ENCODE results near the gene CREG2.

CREG2 gene

GRCh38 chr2:101426822-101427221 is 39.5 kb upstream of the CREG2 start:
- Histone ChIP-seq H3K4me3 (ENCODE audit: low read depth, low read length) (no peak overlapping the region), H3K27me3 (replicated peaks) (no peaks in the 10 kb centered on the region), H3K36me3 (replicated peaks) (no peaks in the 10 kb centered on the region), H3K27ac (no peak overlapping the region)
- no peak for TF ChIP-seq CTCF (IDR thresholded peaks at IDR 0.05; ENCODE audit: low read depth, low read length, missing control alignments)
- in situ Hi-C loops (cut with HindIII; ENCODE audit: low pct_ligation_motif_present, low sequenced_read_pairs), result loop anchor here (25.0 kb wide), 1 partner anchor 410 kb away; no protein-coding TSS in a partner anchor
- DNase-seq, result no peak

- in situ Hi-C loops (cut with HindIII; ENCODE audit: low pct_ligation_motif_present, low sequenced_read_pairs), result no loop called here
- Histone ChIP-seq H3K27me3 (replicated peaks) (no peaks in the 10 kb centered on the region), H3K4me3 (ENCODE audit: low read depth, low read length) (no peak overlapping the region), H3K36me3 (replicated peaks) (no peaks in the 10 kb centered on the region), H3K27ac (no peak overlapping the region)
- no peak for TF ChIP-seq CTCF (IDR thresholded peaks at IDR 0.05; ENCODE audit: low read depth, low read length, missing control alignments)
- no peak for DNase-seq
Observed at GRCh38 chr2:101420623-101421022, 33.3 kb upstream of the CREG2 start.

GRCh38 chr2:101419096-101419663 is 31.9 kb upstream of the CREG2 start:
- in situ Hi-C loops (cut with HindIII; ENCODE audit: low pct_ligation_motif_present, low sequenced_read_pairs), result no loop called here
- peak; percentile 71 for DNase-seq
- Histone ChIP-seq H3K27me3 (replicated peaks) (no peaks in the 10 kb centered on the region), H3K36me3 (replicated peaks) (no peaks in the 10 kb centered on the region), H3K27ac (no peak overlapping the region), H3K4me3 (ENCODE audit: low read depth, low read length) (no peak overlapping the region)
- peak; percentile 78 for TF ChIP-seq CTCF (IDR thresholded peaks at IDR 0.05; ENCODE audit: low read depth, low read length, missing control alignments)

- no peaks in the 10 kb centered on the region for H3K27me3 ChIP-seq (replicated peaks)
- in situ Hi-C loops (cut with HindIII; ENCODE audit: low pct_ligation_motif_present, low sequenced_read_pairs), result no loop called here
- DNase-seq, result no peak
- no peaks in the 10 kb centered on the region for H3K36me3 ChIP-seq (replicated peaks)
- H3K27ac ChIP-seq, result no peak overlapping the region
- H3K4me3 ChIP-seq (ENCODE audit: low read depth, low read length), result no peak overlapping the region
- no peak for TF ChIP-seq CTCF (IDR thresholded peaks at IDR 0.05; ENCODE audit: low read depth, low read length, missing control alignments)
Observed at GRCh38 chr2:101418460-101419095, 31.3 kb upstream of the CREG2 start.

- H3K4me3 ChIP-seq (ENCODE audit: low read depth, low read length), result no peak overlapping the region
- no peaks in the 10 kb centered on the region for H3K36me3 ChIP-seq (replicated peaks)
- TF ChIP-seq CTCF (IDR thresholded peaks at IDR 0.05; ENCODE audit: low read depth, low read length, missing control alignments), result no peak
- DNase-seq, result no peak
- no peak overlapping the region for H3K27ac ChIP-seq
- no peaks in the 10 kb centered on the region for H3K27me3 ChIP-seq (replicated peaks)
- in situ Hi-C loops (cut with HindIII; ENCODE audit: low pct_ligation_motif_present, low sequenced_read_pairs), result no loop called here
Observed at GRCh38 chr2:101416609-101417008, 29.3 kb upstream of the CREG2 start.

GRCh38 chr2:101415884-101416283 is 28.6 kb upstream of the CREG2 start:
- H3K27ac ChIP-seq, result no peak overlapping the region
- no peaks in the 10 kb centered on the region for H3K36me3 ChIP-seq (replicated peaks)
- H3K4me3 ChIP-seq (ENCODE audit: low read depth, low read length), result no peak overlapping the region
- DNase-seq, result no peak
- no peak for TF ChIP-seq CTCF (IDR thresholded peaks at IDR 0.05; ENCODE audit: low read depth, low read length, missing control alignments)
- in situ Hi-C loops (cut with HindIII; ENCODE audit: low pct_ligation_motif_present, low sequenced_read_pairs), result no loop called here
- H3K27me3 ChIP-seq (replicated peaks), result no peaks in the 10 kb centered on the region
